Measurements from ENCODE around the gene FBLN2.

GRCh38 chr3:13587442-13587841 lies 38.5 kb downstream of the FBLN2 start:
- TF ChIP-seq POLR2AphosphoS5 (IDR thresholded peaks at IDR 0.05; ENCODE audit: low read depth, low read length) (no peak), MXI1 (IDR thresholded peaks at IDR 0.05; ENCODE audit: low read depth, low read length) (no peak), RXRA (IDR thresholded peaks at IDR 0.05; ENCODE audit: borderline replicate concordance, low read depth) (no peak), USF2 (IDR thresholded peaks at IDR 0.05; ENCODE audit: borderline replicate concordance, low read depth, low read length) (no peak)

All from SK-N-SH (cell line).